ENCODE measurements around the gene TMEM38B. TPM values are rescaled to one million over a fixed set of nuclear protein-coding genes. Genes with fewer than 3 reads are reported as not detected.
"Not testable (repeated sequence)": the region's sequence is repeated elsewhere in the genome, so short reads cannot be mapped to it uniquely, and the experiment has no call there.

TMEM38B gene
- total RNA-seq, 1 experiment from 2014 or later: 19.3 TPM

DNA sequence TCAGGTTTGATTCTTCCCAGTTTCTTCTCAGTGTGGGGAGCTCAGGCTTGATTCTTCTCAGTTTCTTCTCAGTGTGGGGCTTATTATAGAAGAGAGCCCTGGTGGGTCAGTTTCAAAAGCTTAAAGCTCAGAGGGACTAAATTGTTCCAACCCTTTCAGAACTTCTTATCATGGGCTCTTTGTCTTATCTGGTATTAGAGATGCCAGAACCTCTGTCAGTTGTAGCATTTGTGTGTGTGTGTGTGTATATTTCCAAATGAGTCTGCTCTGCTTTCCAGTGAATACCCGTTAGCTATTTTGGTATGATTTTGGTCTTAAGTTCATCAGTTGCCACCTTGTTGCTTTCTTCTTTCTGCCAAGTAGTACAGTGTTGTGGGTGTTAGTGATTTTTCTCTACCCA is 21.8 kb downstream of the TMEM38B start:
- DNase-seq (ENCODE audit: low read depth): no peak

DNA sequence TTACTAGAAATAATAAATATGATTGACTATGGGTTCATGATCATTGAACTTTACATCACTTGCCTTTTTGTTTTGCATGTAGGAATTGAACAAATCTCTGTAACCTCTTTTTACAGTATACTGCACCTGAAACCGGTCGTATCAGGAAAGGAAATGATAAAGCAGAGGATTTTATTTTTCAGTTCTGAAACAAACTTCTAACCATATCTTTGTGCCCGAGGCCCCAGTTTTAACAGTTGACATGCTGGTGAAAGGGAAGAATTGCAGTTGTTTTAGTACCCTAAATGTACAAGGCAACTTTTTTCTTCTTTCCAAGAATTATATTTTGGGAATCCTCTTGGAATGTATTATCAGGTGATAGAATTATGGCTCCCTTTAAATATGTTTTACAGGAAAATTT is 27.8 kb downstream of the TMEM38B start:
- no peak for DNase-seq (ENCODE audit: low read depth)

DNA sequence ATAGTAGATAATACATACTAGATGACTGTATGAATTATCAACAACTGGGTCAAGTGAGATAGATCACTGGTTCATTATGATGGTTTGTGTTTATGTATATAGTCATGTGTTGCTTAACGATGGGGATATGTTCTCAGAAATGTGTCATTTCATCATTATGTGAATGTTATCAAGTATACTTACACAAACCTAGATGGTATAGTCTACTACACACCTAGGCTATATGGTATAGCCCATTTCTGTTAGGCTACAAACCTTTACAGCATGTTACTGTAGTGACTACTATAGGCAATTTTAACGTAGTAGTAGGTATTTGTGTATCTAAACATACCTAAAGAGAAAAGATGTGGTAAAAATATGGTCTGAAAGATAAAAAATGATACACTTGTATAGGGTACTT is 31.0 kb downstream of the TMEM38B start:
- no peak for DNase-seq (ENCODE audit: low read depth)

DNA sequence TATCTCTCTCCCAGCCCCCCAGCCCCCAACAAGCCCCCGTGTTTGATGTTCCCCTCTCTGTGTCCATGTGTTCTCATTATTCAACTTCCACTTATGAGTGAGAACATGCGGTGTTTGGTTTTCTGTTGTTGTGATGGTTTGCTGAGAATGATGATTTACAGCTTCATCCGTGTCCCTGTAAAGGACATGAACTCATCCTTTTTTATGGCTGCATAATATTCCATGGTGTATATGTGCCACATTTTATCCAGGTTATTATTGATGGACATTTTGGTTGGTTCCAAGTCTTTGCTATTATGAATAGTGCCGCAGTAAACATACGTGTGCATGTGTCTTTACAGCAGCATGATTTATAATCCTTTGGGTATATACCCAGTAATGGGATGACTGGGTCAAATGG is 33.9 kb downstream of the TMEM38B start:
- DNase-seq (ENCODE audit: low read depth): not testable (repeated sequence)

DNA sequence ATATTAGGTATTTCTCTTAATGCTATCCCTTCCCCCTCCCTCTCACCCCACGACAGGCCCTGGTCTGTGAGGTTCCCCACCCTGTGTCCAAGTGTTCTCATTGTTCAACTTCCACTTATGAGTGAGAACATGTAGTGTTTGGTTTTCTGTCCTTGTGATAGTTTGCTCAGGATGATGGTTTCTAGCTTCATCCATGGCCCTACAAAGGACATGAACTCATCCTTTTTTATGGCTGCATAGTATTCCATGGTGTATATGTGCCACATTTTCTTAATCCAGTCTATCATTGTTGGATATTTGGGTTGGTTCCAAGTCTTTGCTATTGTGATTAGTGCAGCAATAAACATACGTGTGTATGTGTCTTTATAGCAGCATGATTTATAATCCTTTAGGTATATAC is 37.1 kb downstream of the TMEM38B start:
- DNase-seq (ENCODE audit: low read depth): not testable (repeated sequence)

DNA sequence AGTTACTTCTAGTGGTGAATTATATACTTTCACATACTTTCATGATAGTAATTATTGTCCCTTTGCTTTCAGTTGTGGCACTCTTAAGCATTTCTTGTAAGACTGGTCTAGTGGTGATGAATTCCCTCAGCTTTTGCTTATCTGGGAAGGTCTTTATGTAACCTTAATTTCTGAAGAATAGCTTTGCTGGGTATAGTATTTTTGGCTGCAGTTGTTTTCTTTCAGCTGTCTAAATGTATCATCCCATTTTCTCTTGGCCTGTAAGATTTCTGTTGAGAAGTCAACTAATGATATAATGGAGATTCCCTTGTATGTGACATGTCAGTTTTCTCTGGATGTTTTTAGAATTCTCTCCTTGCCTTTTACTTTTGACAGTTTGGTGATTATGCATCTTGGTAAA is 41.0 kb downstream of the TMEM38B start:
- DNase-seq (ENCODE audit: low read depth): peak; percentile 1

DNA sequence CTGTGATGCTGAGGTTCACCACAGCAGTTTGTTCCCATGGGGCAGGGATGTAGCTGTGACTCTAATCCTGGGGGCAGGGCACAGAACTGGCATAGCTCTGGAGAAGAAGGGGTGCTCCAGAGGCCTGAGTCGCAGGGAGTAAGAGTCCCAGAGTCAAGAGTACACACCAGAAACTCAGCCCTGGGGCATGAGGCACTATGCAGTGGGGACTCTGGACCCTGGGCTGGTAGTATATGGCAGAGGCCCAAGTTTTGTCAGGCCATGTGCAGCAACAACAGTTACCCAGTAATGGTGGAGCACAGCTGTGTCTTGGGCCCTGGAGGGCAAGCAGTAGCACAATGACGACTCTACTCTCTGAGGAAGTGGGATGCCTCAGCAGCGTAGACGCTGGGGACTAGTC is 42.9 kb downstream of the TMEM38B start:
- no peak for DNase-seq (ENCODE audit: low read depth)

DNA sequence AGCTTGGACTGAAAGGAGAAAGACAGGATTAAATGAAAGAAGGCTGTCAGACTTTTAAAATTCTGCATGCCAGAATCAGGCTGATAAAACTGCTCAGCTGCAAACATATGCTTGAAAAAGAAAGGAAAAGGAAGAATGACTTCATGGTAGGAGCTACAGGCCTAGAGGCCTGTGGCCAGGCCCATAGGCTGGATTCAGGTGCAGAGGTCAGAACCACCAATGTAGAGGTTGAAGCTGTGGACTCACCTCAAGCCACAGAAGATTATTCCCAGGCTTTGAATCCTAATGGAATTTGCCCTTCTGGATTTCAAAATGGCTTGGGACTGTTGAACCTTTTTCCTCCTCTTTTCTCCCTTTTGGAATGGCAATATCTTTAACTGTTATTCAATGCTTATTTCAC is 47.7 kb downstream of the TMEM38B start:
- peak; percentile 1 for DNase-seq (ENCODE audit: low read depth)

DNA sequence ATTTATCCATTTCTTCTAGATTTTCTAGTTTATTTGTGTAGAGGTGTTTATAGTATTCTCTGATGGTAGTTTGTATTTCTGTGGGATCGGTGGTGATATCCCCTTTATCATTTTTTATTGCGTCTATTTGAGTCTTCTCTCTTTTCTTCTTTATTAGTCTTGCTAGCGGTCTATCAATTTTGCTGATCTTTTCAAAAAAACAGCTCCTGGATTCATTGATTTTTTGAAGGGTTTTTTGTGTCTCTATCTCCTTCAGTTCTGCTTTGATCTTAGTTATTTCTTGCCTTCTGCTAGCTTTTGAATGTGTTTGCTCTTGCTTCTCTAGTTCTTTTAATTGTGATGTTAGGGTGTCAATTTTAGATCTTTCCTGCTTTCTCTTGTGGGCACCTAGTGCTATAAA is 53.0 kb downstream of the TMEM38B start:
- DNase-seq (ENCODE audit: low read depth): not testable (repeated sequence)

DNA sequence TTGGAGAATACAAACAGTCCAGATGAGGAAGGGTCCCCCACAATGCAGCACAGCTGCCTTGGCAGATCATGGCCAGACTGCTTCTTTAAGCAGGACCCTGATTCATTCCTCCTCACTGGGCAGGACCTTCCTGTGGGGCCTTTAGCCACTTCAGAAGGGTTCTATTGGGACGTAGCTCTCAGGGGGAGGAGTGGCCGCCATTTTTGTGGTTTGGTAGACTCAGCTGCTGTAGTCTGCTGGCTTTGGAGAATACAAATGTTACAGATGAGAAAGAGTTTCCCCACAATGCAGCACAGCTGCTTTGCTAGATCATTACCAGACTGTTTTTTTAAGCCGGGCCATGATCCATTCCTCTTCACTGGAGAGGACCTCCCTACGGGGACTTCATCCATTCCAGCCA is 57.4 kb downstream of the TMEM38B start:
- DNase-seq (ENCODE audit: low read depth): peak; percentile 1

DNA sequence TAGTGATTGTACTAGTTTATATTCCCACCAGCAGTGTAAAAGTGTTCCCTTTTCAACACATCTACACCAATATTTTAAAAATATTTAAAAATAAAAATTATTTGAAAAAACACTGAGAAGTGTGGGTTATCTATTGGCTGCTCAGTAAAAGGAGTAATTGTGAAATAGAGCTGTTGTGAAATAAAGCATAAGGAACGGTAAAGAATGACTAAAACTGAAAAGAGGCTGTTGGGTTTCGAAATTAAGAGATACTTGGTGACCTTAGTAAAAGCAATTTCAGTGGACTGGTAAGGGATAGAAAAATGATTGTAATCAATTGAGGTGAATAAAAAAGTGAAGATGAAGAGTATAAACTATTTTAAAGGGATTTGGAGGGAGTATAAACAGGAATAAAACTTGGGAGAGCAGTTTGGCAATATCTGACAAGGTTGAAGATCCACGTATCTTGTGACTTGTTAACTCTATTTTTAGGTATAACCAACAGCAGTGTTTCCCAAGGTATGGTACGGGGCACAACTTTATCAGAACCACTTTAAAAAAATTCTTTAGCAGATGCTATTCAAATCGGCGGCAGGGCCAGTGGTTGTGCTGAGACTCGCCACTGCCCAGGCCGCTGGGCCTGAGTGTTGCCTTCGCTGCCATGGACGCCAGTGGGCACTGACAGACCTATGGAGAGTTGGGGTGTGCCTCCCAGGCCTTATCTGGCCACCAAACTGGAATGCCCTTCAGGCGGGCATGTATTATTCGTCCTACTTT is 63.3 kb downstream of the TMEM38B start:
- DNase-seq (ENCODE audit: low read depth): peak; percentile 5

DNA sequence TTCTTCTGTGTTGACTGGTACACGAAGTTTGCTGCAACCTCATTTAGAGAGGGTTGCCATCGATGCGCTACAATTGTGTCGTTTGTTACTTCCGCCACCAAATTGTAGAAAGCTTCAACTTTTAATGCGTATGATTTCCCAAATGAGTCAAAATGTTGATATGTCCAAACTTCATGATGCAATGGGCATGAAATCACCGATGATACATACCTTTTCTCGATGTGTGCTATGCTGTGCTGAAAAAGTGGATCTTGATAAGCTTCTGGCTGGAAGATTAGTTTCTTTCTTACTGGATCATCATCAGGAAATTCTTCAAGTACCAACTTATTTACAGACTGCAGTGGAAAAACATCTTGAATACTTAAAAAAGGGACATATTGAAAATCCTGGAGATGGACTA is 65.7 kb downstream of the TMEM38B start:
- DNase-seq (ENCODE audit: low read depth): no peak

DNA sequence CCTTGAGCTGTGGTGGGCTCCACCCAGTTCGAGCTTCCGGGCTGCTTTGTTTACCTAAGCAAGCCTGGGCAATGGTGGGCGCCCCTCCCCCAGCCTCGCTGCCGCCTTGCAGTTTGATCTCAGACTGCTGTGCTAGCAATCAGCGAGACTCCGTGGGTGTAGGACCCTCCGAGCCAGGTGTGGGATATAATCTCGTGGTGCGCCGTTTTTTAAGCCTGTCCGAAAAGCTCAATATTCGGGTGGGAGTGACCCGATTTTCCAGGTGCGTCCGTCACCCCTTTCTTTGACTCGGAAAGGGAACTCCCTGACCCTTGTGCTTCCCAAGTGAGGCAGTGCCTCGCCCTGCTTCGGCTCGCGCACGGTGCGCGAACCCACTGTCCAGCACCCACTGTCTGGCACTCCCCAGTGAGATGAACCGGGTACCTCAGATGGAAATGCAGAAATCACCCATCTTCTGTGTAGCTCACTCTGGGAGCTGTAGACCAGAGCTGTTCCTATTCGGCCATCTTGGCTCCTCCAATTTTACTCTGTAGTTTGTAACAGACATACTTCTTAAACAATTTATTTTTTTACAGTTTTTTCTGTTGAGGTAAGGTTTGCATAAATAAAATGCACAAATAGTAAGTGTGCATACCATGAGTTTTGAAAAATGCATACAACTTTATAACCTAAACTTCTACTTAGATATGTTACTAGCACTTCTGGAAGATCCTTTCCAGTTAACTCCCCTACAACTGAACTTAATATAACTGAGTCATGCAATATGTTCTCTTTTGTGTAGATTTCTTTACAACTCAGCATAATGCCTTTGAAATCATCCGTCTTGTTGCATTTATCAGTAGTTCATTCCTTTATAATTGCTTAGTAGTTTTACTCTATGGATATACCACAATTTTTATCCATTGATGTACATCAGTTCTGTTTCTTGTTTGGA is 88.5 kb downstream of the TMEM38B start:
- DNase-seq (ENCODE audit: low read depth): not testable (repeated sequence)

DNA sequence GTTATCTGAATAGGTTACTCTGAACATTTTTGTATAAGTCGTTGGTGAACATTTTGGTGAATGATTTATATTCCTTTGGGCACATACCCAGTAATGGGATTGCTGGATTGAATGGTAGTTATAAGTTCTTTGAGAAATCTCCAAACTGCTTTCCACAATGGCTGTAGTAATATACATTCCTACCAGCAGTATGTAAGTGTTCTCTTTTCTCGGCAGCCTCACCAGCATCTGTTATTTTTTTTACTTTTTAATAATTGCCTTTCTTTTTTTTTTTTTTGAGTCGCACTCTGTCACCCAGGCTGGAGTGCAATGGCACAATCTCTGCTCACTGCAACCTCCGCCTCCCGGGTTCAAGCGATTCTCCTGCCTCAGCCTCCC is 89.1 kb downstream of the TMEM38B start:
- not testable (repeated sequence) for DNase-seq (ENCODE audit: low read depth)

DNA sequence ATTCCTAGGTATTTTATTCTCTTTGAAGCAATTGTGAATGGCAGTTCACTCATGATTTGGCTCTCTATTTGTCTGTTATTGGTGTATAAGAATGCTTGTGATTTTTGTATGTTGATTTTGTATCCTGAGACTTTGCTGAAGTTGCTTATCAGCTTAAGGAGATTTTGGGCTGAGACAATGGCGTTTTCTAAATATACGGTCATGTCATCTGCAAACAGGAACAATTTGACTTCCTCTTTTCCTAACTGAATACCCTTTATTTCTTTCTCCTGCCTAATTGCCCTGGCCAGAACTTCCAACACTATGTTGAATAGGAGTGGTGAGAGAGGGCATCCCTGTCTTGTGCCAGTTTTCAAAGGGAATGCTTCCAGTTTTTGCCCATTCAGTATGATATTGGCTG is 92.5 kb downstream of the TMEM38B start:
- not testable (repeated sequence) for DNase-seq (ENCODE audit: low read depth)

DNA sequence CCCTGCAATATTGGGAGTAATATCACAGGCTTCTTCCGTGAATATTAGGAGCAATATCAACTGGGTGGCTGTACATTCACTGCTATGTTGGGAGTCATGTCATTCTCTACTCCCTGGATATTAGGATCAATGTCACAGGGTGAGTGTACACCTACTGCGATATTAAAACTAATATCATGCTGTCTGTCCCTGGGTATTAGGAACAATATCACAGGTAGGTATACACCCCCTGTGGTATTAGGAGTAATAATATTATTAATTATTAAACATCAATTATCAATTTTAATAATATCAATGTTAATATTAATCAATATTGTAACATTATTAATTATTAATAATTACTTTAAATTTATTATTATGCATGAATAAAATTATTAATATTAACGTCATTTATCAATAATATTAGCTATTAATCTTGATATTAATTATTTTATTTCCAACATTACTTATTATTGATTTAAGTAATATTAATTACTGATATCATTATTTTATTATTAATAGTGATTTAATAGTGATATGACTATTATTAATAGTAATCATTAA is 121.9 kb downstream of the TMEM38B start:
- DNase-seq (ENCODE audit: low read depth): no peak

DNA sequence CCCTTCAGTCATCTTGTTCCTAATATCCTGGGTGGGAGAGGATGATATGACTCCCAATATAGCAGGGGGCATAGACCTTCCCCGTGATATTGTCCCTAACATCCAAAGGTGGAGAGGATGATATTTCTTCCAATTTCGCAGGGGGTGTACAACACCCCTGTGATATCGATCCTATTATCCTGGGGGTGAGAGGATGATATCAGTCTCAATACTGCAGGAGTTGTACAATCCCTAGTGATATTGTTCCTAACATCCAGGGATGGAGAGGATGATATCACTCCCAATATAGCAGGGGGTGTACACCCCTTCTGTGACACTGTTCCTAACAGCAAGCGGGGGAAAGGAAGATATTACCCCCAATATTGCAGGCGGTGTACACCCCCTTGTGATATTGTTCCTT is 122.6 kb downstream of the TMEM38B start:
- no peak for DNase-seq (ENCODE audit: low read depth)

DNA sequence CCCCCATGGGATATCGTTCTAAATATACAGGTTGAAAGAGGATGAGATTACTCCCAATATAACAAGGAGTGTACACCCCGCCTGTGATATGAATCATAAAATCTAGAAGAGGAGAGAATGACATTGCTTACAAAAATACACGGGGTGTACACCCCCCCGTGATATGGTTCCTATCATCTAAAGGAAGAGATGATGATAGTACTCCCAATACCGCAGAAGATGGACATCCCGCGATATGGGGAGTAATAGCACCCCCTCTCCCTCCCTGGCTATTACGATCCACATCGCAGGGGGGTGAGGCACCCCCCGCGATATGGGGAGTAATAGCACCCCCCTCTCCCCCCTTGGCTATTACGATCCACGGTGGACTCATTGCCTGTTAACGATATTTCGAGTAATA is 124.6 kb downstream of the TMEM38B start:
- no peak for DNase-seq (ENCODE audit: low read depth)

DNA sequence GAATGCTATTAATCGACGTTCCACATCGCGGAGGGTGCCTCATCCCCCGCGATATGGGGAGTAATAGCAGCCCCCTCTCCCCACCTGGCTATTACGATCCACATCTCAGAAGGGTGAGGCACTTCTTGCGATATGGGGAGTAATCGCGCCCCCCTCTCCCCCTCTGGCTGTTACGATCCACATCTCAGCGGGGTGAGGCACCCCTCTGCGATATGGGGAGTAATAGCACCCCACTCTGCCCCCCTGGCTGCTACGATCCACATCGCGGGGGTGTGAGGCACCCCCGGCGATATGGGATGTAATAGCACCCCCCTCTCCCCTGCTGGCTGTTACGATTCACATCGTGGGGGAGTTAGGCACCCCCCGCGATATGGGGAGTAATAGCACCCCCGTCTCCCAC is 128.5 kb downstream of the TMEM38B start:
- DNase-seq (ENCODE audit: low read depth): no peak

Data from LHCN-M2 (cell line).